ENCODE data around the gene CD36.
"Not testable (repeated sequence)": the region's sequence is repeated elsewhere in the genome, so short reads cannot be mapped to it uniquely, and the experiment has no call there.

The CD36 gene

DNA sequence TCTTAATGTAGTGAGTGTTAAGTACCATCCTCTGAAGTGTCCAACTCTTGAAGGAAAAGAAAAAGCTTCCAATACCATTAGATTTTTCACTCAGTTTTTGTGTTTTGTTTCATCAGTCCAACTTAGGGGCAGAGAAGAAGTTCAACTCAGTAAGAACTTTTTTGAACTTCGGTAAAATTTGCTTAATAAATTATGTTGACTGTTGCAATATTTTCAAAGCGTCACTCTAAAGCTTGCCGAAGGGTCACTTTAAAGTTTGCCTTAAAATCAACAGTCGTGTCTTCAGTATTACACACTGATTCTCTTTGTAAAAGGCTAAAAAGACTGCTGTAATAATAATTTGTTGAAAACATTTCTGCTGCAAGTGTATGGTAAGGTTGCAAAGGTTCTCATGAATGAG, 17.6 kb downstream of the CD36 start:
- Histone ChIP-seq H3K27ac (ENCODE audit: low read depth, low read length) (no peak overlapping the region), H3K9me3 (ENCODE audit: low read length) (no peaks in the 10 kb centered on the region), H3K9ac (ENCODE audit: low read length) (no peak overlapping the region), H3K4me3 (ENCODE audit: low read depth in 1 of 2, low read length in 2 of 2) (no peak overlapping the region), H3K27me3 (ENCODE audit: control insufficient read depth in 1 of 2, insufficient read depth in 2 of 2, low read length in 2 of 2) (no peaks in the 10 kb centered on the region), H3K4me1 (ENCODE audit: insufficient read depth, low read length) (no peaks in the 10 kb centered on the region), H3K36me3 (ENCODE audit: insufficient read depth, low read length) (no peaks in the 10 kb centered on the region)

DNA sequence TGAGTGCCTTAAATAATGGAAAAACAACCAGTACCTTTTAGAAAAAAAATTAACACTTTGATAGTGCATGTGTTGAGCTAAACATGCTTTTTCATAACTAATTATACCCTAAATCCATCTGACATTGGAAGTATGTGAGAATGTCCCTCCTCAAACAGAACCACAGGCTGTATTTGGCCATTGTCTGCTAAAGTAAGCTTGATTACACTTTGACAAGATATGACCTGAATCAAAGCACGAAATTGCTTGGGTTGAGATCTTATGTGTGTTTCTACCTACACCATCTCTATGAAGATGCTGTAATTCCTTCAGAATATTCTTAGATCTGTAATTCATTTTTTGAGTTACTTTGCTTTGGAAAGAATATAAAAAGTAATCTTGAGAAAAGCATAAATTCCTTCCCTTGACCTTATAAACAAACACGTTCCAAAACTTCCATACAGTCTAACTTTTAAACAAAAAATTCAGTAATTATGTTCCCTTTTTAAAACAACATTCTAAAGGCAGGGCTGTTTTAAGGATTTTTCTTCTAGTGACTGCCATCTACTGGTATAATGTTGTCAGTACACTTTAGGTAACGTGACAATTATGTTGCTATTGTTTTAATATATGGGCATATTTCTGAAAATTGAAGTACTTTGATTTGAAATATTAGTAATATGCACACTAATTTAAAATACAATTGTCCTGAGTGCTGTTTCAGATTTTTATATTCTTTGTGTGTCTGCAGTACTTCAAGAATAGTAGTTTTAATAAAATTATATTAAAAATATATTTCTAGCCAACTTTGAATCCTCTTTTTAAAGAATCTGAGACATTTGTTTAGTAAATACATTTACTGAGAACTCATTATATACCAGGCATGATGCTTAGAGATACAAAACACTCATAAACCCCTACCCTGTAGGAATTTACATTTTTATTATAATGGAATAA, 20.9 kb downstream of the CD36 start:
- Histone ChIP-seq H3K27ac (ENCODE audit: low read depth, low read length) (no peak overlapping the region), H3K9me3 (ENCODE audit: low read length) (no peaks in the 10 kb centered on the region), H3K9ac (ENCODE audit: low read length) (no peak overlapping the region), H3K36me3 (ENCODE audit: insufficient read depth, low read length) (no peaks in the 10 kb centered on the region), H3K4me1 (ENCODE audit: insufficient read depth, low read length) (no peaks in the 10 kb centered on the region), H3K27me3 (ENCODE audit: control insufficient read depth in 1 of 2, insufficient read depth in 2 of 2, low read length in 2 of 2) (no peaks in the 10 kb centered on the region), H3K4me3 (ENCODE audit: low read depth in 1 of 2, low read length in 2 of 2) (no peak overlapping the region)

DNA sequence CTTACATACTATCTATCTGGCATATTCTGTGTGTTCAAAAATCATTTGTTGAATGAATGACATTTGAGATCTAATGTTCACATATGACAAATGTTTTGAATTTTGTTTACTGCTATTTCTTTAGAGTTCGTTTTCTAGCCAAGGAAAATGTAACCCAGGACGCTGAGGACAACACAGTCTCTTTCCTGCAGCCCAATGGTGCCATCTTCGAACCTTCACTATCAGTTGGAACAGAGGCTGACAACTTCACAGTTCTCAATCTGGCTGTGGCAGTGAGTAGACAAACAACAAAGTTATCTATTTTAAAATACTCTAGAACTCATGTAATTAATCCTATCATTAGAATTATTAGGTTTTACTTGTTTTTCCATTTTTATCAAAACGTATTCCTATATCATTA, 22.5 kb downstream of the CD36 start:
- no peaks in the 10 kb centered on the region for H3K36me3 ChIP-seq (ENCODE audit: insufficient read depth, low read length)
- no peaks in the 10 kb centered on the region for H3K9me3 ChIP-seq (ENCODE audit: low read length)
- H3K9ac ChIP-seq (ENCODE audit: low read length) = no peak overlapping the region
- no peaks in the 10 kb centered on the region for H3K27me3 ChIP-seq (ENCODE audit: control insufficient read depth in 1 of 2, insufficient read depth in 2 of 2, low read length in 2 of 2)
- H3K4me3 ChIP-seq (ENCODE audit: low read depth in 1 of 2, low read length in 2 of 2) = no peak overlapping the region
- H3K4me1 ChIP-seq (ENCODE audit: insufficient read depth, low read length) = no peaks in the 10 kb centered on the region
- no peak overlapping the region for H3K27ac ChIP-seq (ENCODE audit: low read depth, low read length)

DNA sequence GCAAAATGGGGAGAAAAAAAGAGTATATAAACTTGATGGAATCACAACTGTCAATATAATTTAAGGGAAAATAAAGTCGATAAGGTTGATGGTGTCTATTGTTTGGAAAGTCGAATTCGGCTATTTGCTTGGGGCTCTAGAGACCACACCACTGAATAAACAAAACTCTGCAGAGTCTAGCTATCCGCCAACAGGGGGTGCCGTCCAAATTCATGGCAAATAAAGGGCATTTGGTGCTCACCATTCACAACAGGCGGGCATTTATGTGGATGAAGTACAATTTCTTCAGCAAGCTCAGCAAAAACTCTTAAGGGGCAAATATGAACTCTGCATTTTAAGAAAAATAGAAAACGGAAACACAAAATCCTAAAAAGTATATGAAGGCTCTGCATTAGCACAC, 23.3 kb downstream of the CD36 start:
- Histone ChIP-seq H3K27me3 (ENCODE audit: control insufficient read depth in 1 of 2, insufficient read depth in 2 of 2, low read length in 2 of 2) (no peaks in the 10 kb centered on the region), H3K4me3 (ENCODE audit: low read depth in 1 of 2, low read length in 2 of 2) (no peak overlapping the region), H3K9ac (ENCODE audit: low read length) (no peak overlapping the region), H3K9me3 (ENCODE audit: low read length) (no peaks in the 10 kb centered on the region), H3K36me3 (ENCODE audit: insufficient read depth, low read length) (no peaks in the 10 kb centered on the region), H3K27ac (ENCODE audit: low read depth, low read length) (no peak overlapping the region), H3K4me1 (ENCODE audit: insufficient read depth, low read length) (no peaks in the 10 kb centered on the region)

DNA sequence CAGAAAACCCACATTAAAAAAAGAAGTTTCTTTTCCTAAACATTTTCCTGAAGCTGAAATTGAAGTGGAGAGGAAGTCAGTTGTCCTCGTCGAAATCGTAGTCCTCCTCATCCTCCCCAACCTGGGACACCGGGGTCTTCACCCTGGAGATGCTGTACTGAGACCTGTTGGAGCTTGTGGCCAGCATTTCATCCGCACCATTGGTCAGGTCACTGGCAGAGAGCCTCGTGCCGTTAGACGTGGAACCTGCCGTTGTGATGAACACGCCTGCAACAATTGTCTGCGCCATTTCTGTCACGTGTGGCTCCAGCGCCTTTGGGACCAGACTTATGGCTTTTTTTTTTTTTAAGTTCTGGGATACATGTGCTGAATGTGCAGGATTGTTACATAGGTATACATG, 23.8 kb downstream of the CD36 start:
- no peak overlapping the region for H3K27ac ChIP-seq (ENCODE audit: low read depth, low read length)
- H3K36me3 ChIP-seq (ENCODE audit: insufficient read depth, low read length) = no peaks in the 10 kb centered on the region
- H3K4me3 ChIP-seq (ENCODE audit: low read depth in 1 of 2, low read length in 2 of 2) = no peak overlapping the region
- no peaks in the 10 kb centered on the region for H3K27me3 ChIP-seq (ENCODE audit: control insufficient read depth in 1 of 2, insufficient read depth in 2 of 2, low read length in 2 of 2)
- no peak overlapping the region for H3K9ac ChIP-seq (ENCODE audit: low read length)
- no peaks in the 10 kb centered on the region for H3K4me1 ChIP-seq (ENCODE audit: insufficient read depth, low read length)
- H3K9me3 ChIP-seq (ENCODE audit: low read length) = no peaks in the 10 kb centered on the region

DNA sequence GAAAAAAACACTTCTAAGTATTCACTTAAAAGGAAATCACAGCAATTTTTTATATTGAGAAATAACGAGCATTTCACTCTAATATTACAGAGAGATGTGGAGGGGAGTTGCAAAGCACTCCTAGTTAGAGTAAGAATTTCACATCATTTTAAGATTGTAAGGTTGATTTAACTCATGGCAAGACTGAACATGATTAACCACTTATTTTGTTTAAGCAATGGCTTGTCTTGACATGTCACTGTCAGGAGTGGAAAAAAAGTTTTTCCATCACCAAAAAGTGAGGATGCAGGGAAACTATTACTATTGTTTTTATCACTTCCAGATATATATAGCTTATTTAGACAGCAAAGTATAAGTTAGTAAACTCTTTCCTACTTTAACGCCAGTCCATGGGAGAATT, 27.1 kb downstream of the CD36 start:
- no peaks in the 10 kb centered on the region for H3K4me1 ChIP-seq (ENCODE audit: insufficient read depth, low read length)
- no peaks in the 10 kb centered on the region for H3K27me3 ChIP-seq (ENCODE audit: control insufficient read depth in 1 of 2, insufficient read depth in 2 of 2, low read length in 2 of 2)
- H3K27ac ChIP-seq (ENCODE audit: low read depth, low read length) = no peak overlapping the region
- no peak overlapping the region for H3K9ac ChIP-seq (ENCODE audit: low read length)
- H3K4me3 ChIP-seq (ENCODE audit: low read depth in 1 of 2, low read length in 2 of 2) = no peak overlapping the region
- H3K9me3 ChIP-seq (ENCODE audit: low read length) = no peaks in the 10 kb centered on the region
- H3K36me3 ChIP-seq (ENCODE audit: insufficient read depth, low read length) = no peaks in the 10 kb centered on the region

- Histone ChIP-seq H3K27me3 (ENCODE audit: control insufficient read depth in 1 of 2, insufficient read depth in 2 of 2, low read length in 2 of 2) (no peaks in the 10 kb centered on the region), H3K9me3 (ENCODE audit: low read length) (no peaks in the 10 kb centered on the region), H3K9ac (ENCODE audit: low read length) (no peak overlapping the region), H3K36me3 (ENCODE audit: insufficient read depth, low read length) (no peaks in the 10 kb centered on the region), H3K4me3 (ENCODE audit: low read depth in 1 of 2, low read length in 2 of 2) (no peak overlapping the region), H3K4me1 (ENCODE audit: insufficient read depth, low read length) (no peaks in the 10 kb centered on the region), H3K27ac (ENCODE audit: low read depth, low read length) (no peak overlapping the region)
Observed at GRCh38 chr7:80666376-80666775, 27.9 kb downstream of the CD36 start.

DNA sequence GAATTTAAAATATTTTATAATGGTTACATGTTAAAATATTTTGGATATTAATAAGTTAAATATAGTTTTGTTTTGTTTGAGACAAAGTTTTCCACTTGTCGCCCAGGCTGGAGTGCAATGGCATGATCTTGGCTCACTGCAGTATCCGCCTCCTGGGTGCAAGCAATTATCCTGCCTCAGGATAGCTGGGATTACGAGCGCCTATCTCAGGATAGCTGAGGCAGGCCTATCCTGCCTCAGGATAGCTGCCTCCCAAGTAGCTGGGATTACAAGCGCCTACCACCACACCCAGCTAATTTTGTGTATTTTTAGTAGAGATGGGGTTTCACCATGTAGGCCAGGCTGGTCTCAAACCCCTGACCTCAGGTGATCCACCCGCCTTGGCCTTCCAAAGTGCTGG, 30.9 kb downstream of the CD36 start:
- H3K36me3 ChIP-seq (ENCODE audit: insufficient read depth, low read length); H3K9me3 ChIP-seq (ENCODE audit: low read length); H3K27me3 ChIP-seq (ENCODE audit: control insufficient read depth in 1 of 2, insufficient read depth in 2 of 2, low read length in 2 of 2); H3K4me3 ChIP-seq (ENCODE audit: low read depth in 1 of 2, low read length in 2 of 2); H3K4me1 ChIP-seq (ENCODE audit: insufficient read depth, low read length); H3K9ac ChIP-seq (ENCODE audit: low read length); H3K27ac ChIP-seq (ENCODE audit: low read depth, low read length): not testable (repeated sequence)

- H3K9me3 ChIP-seq (ENCODE audit: low read length) = no peaks in the 10 kb centered on the region
- H3K27ac ChIP-seq (ENCODE audit: low read depth, low read length) = no peak overlapping the region
- no peak overlapping the region for H3K4me3 ChIP-seq (ENCODE audit: low read depth in 1 of 2, low read length in 2 of 2)
- no peaks in the 10 kb centered on the region for H3K36me3 ChIP-seq (ENCODE audit: insufficient read depth, low read length)
- H3K27me3 ChIP-seq (ENCODE audit: control insufficient read depth in 1 of 2, insufficient read depth in 2 of 2, low read length in 2 of 2) = no peaks in the 10 kb centered on the region
- H3K9ac ChIP-seq (ENCODE audit: low read length) = no peak overlapping the region
- no peaks in the 10 kb centered on the region for H3K4me1 ChIP-seq (ENCODE audit: insufficient read depth, low read length)
Observed at GRCh38 chr7:80671744-80672143, 33.3 kb downstream of the CD36 start.

- Histone ChIP-seq H3K9me3 (ENCODE audit: low read length) (no peaks in the 10 kb centered on the region), H3K27ac (ENCODE audit: low read depth, low read length) (no peak overlapping the region), H3K27me3 (ENCODE audit: control insufficient read depth in 1 of 2, insufficient read depth in 2 of 2, low read length in 2 of 2) (no peaks in the 10 kb centered on the region), H3K36me3 (ENCODE audit: insufficient read depth, low read length) (no peaks in the 10 kb centered on the region), H3K9ac (ENCODE audit: low read length) (no peak overlapping the region), H3K4me1 (ENCODE audit: insufficient read depth, low read length) (no peaks in the 10 kb centered on the region), H3K4me3 (ENCODE audit: low read depth in 1 of 2, low read length in 2 of 2) (no peak overlapping the region)
Observed at GRCh38 chr7:80675090-80675489, 36.6 kb downstream of the CD36 start.

GRCh38 chr7:80676404-80676803, 38.0 kb downstream of the CD36 start:
- Histone ChIP-seq H3K27me3 (ENCODE audit: control insufficient read depth in 1 of 2, insufficient read depth in 2 of 2, low read length in 2 of 2) (no peaks in the 10 kb centered on the region), H3K9me3 (ENCODE audit: low read length) (no peaks in the 10 kb centered on the region), H3K27ac (ENCODE audit: low read depth, low read length) (no peak overlapping the region), H3K4me3 (ENCODE audit: low read depth in 1 of 2, low read length in 2 of 2) (no peak overlapping the region), H3K4me1 (ENCODE audit: insufficient read depth, low read length) (no peaks in the 10 kb centered on the region), H3K36me3 (ENCODE audit: insufficient read depth, low read length) (no peaks in the 10 kb centered on the region), H3K9ac (ENCODE audit: low read length) (no peak overlapping the region)

- Histone ChIP-seq H3K4me1 (ENCODE audit: insufficient read depth, low read length) (no peaks in the 10 kb centered on the region), H3K36me3 (ENCODE audit: insufficient read depth, low read length) (no peaks in the 10 kb centered on the region), H3K27me3 (ENCODE audit: control insufficient read depth in 1 of 2, insufficient read depth in 2 of 2, low read length in 2 of 2) (no peaks in the 10 kb centered on the region), H3K9ac (ENCODE audit: low read length) (no peak overlapping the region), H3K4me3 (ENCODE audit: low read depth in 1 of 2, low read length in 2 of 2) (no peak overlapping the region), H3K27ac (ENCODE audit: low read depth, low read length) (no peak overlapping the region), H3K9me3 (ENCODE audit: low read length) (no peaks in the 10 kb centered on the region)
Observed at GRCh38 chr7:80677629-80678028, 39.2 kb downstream of the CD36 start.

Measured in muscle layer of colon (tissue), 2 donors.